Common myeloid progenitor, CD34-positive (primary cell): Measurements from ENCODE around the gene P4HTM.

Experiments used
- CTCF ChIA-PET: fragments of 350-600 bp; sonication (Branson Sonifier 250); formaldehyde crosslinking; loops from one replicate; lab custom pipeline; 2021; ENCODE audit warnings: antibody characterized with exemption; lab: Charles Lee
- POLR2A ChIA-PET: fragments of 350-600 bp; sonication (Branson Sonifier 250); formaldehyde crosslinking; loops from one replicate; lab custom pipeline; 2021; ENCODE audit warnings: antibody characterized with exemption; lab: Charles Lee
- DNase-seq, 3 donors: peaks; one replicate each; pipeline versions ENCODE4 v3.0.0 to v3.0.0-alpha.2; 2013
- H3K27ac ChIP-seq, 2 experiments: 1 replicate in 1 of 2; 2 replicates in 1 of 2; pipeline ENCODE4 v1.7.0; 2013; ENCODE audit warnings: inconsistent platforms in 2 of 2, low read length in 2 of 2, mild to moderate bottlenecking in 2 of 2, low read depth in 1 of 2, moderate library complexity in 1 of 2; ENCODE audit not compliant: severe bottlenecking in 2 of 2, insufficient read depth in 1 of 2, poor library complexity in 1 of 2
- H3K27me3 ChIP-seq, 5 experiments: replicated peaks in 2 of 5; 1 replicate in 3 of 5; 2 replicates in 2 of 5; pipeline versions ENCODE4 v1.6.1 to v1.7.0; 2013; ENCODE audit warnings: low read length in 4 of 5, mild to moderate bottlenecking in 2 of 5, moderate library complexity in 2 of 5, inconsistent platforms in 1 of 5; ENCODE audit not compliant: insufficient read depth in 5 of 5, control insufficient read depth in 4 of 5
- H3K36me3 ChIP-seq, 4 experiments: 1 replicate in 2 of 4; 2 replicates in 2 of 4; pipeline versions ENCODE4 v1.6.1 to v1.7.0; 2013; ENCODE audit warnings: low read length in 3 of 4, control low read depth in 1 of 4, mild to moderate bottlenecking in 1 of 4; ENCODE audit not compliant: control insufficient read depth in 4 of 4, insufficient read depth in 4 of 4
- H3K4me1 ChIP-seq, 4 experiments: 1 replicate in 3 of 4; 2 replicates in 1 of 4; pipeline versions ENCODE4 v1.6.1 to v1.7.1; 2013; ENCODE audit warnings: low read length in 3 of 4, mild to moderate bottlenecking in 3 of 4, control low read depth in 1 of 4, inconsistent platforms in 1 of 4, moderate library complexity in 1 of 4; ENCODE audit not compliant: control insufficient read depth in 4 of 4, insufficient read depth in 4 of 4; ENCODE audit errors: control extremely low read depth in 1 of 4
- H3K4me3 ChIP-seq, 7 experiments: 1 replicate in 4 of 7; 2 replicates in 3 of 7; pipeline versions ENCODE4 v1.5.1 to v1.7.0; 2013; ENCODE audit warnings: mild to moderate bottlenecking in 7 of 7, low read length in 6 of 7, moderate library complexity in 6 of 7, inconsistent platforms in 2 of 7, low read depth in 2 of 7, control low read depth in 1 of 7; ENCODE audit not compliant: insufficient read depth in 4 of 7, control insufficient read depth in 1 of 7; ENCODE audit errors: extremely low read depth in 1 of 7
- H3K9me3 ChIP-seq, 5 experiments: 1 replicate in 4 of 5; 2 replicates in 1 of 5; pipeline versions ENCODE4 v1.6.1 to v1.7.1; 2013; ENCODE audit warnings: low read length in 4 of 5, mild to moderate bottlenecking in 2 of 5, inconsistent platforms in 1 of 5, low read depth in 1 of 5, moderate library complexity in 1 of 5; ENCODE audit not compliant: control insufficient read depth in 4 of 5, insufficient read depth in 2 of 5; ENCODE audit errors: control extremely low read depth in 1 of 5
- WGBS: methylation state at CpG from one replicate; pipeline ENCODE4 v1.1.5; 2013; ENCODE audit not compliant: insufficient coverage; 5-methylcytosine and 5-hydroxymethylcytosine counted together

Gene P4HTM

DNA sequence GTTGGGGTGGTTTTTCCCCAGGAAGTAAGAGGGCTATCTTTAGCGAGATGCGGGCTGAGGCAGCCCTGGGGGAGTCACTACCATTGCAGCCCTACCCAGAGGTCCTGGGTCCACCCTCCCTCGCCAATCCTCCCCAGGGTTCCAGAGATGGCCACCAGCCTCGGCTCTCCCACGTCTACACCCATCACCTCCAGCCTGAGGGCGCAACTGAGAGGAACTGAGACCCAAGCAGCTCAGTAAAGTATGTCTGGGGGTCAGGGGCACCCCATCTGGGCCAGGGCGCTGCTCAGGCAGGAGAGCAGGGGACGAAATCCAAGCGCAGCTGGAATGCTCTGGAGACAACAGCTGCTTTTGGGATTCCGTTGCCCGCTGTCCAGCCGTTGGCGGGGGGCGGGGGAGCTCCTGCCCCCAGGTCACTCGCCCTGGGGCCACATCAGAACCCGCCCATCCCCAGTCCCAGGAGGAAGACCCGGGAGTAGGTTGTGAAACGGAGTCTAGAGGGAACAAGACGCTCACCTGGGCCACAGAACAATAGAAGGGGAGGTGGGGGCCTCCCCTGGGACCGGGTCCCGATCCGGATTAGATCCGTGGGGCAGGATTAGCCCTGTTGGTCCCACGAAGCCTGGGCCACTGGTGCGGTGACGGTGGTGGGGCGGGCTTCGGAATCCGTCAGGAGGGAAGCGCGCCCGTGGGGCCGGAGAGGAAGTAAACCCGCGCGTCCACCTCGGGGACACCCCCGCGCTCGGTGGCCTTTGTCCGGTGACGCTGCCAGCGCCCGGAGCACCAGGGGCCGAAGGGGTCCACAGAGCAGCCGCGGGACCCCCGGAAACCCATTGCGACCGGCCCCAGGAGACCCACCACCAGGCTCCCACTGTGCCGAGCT is 30.5 kb downstream of the P4HTM start:
- under 1% methylated on average over 45 of the region's 51 CpGs for WGBS
- Histone ChIP-seq H3K9me3 (no peaks in the 10 kb centered on the region), H3K4me1 (peaks cover 6 to 60% (median 52%) of the 10 kb centered on the region in 4 experiments), H3K27me3 (no peaks in the 10 kb centered on the region), H3K4me3 (peak overlapping the region; percentile 73 to 94 (median 82)), H3K27ac (peak overlapping the region; percentile 95 to 98), H3K36me3 (peaks cover 0 to 42% (median 31%) of the 10 kb centered on the region in 4 experiments)
- ChIA-PET POLR2A (interaction anchor here (0.7 to 3.9 kb wide), 15 partner anchors 8 to 144 kb away, joined by 3 to 42 read pairs (median 6); partner anchors contain the start of genes IMPDH2, P4HTM, QARS1 and QRICH1), CTCF (interaction anchor here (0.6 to 10.2 kb wide), 11 partner anchors 7 to 86 kb away, joined by 3 to 94 read pairs (median 4); partner anchors contain the start of genes P4HTM and WDR6)
- peak in 2 of 3 donors; percentile 50 to 54 for DNase-seq

DNA sequence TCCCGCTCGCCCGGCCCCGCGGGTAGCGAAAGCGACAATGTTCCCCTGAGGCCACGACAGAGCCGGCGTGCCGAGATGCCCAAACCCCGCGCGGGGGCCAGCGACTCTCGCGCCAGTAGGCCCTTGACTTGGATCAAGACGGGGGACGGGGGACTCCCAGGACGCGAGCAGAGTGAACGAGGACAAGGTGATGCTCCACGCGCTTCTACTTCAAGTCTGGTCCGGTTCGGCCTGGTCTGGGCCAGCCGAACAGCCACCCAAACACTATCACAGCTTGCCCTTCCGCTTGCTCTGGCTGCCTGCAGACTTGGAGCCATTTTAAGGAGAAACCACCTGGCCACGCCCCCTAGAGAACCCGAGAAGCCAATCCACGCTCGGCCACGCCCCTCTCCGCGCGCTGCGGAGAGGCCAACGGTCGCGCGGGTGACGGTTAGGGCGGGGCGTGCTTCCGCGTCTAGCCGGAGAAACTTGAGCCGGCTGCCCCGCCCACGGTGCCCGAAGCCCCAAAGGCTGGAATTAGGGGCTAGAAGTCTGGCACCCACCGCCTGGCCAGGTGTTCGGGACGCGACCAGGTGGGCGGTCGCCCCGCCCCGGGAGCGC is 31.3 kb downstream of the P4HTM start:
- Histone ChIP-seq H3K36me3 (peaks cover 3 to 42% (median 30%) of the 10 kb centered on the region in 4 experiments), H3K27me3 (no peaks in the 10 kb centered on the region), H3K27ac (peak overlapping the region; percentile 95 to 98), H3K4me3 (peak overlapping the region; percentile 73 to 94 (median 82)), H3K9me3 (no peaks in the 10 kb centered on the region), H3K4me1 (peaks cover 6 to 68% (median 53%) of the 10 kb centered on the region in 4 experiments)
- POLR2A ChIA-PET = interaction anchor here (0.6 to 3.9 kb wide), 15 partner anchors 8 to 144 kb away, joined by 3 to 42 read pairs (median 6); partner anchors contain the start of genes IMPDH2, P4HTM, QARS1 and QRICH1
- DNase-seq = peak; percentile 97 to 99 (median 98)
- CTCF ChIA-PET = interaction anchor here (1.0 to 10.2 kb wide), 11 partner anchors 9 to 150 kb away, joined by 3 to 94 read pairs (median 6); partner anchors contain the start of genes KLHDC8B, P4HTM and WDR6
- under 1% methylated on average over 54 of the region's 60 CpGs for WGBS

DNA sequence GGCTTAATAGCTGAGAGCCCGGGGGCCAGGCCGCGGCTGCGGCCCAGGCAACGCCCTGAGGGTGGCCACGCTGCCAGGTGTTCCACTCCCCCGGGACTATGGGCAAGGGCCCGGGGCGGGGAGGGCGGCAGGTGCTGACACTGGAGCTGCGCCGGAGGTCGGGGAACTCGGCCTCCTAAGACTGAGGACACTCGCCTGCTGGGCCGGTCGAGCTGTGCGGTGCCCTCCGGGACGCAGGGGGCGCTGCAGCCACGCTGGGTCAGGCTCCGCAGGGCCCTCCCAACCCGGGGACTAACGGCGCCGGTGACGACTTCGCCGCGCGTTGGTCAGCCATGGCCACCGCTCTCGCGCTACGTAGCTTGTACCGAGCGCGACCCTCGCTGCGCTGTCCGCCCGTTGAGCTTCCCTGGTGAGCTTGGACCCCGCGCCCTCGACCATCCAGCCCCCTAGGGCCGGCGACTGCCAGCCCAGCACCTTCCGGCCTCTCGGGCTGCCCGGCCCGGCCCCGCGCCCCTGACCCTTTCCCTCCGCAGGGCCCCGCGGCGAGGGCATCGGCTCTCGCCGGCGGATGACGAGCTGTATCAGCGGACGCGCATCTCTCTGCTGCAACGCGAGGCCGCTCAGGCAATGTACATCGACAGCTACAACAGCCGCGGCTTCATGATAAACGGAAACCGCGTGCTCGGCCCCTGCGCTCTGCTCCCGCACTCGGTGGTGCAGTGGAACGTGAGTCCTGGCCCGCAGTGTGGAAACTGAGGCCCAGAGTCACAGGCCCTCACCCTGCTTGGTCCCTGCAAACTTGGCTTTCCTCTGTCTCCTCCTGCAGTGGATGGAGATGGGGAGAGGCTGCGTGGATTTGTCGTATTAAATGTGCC is 32.0 kb downstream of the P4HTM start, which contains the start of gene NDUFAF3:
NDUFAF3 (plus strand) TSS at position 309 of the 875 bp plus-strand sequence; CDS start at position 333, 24 bp downstream.
- DNase-seq = peak; percentile 91 to 93 (median 92)
- ChIA-PET CTCF (interaction anchor here (0.6 to 10.2 kb wide), 12 partner anchors 9 to 149 kb away, joined by 3 to 94 read pairs (median 5); partner anchors contain the start of genes KLHDC8B, P4HTM and WDR6), POLR2A (interaction anchor here (0.6 to 3.9 kb wide), 14 partner anchors 7 to 143 kb away, joined by 3 to 42 read pairs (median 6); partner anchors contain the start of genes IMPDH2, P4HTM, QARS1 and QRICH1)
- H3K4me1 ChIP-seq = peaks cover 6 to 70% (median 52%) of the 10 kb centered on the region in 4 experiments
- peaks cover 3 to 44% (median 32%) of the 10 kb centered on the region in 4 experiments for H3K36me3 ChIP-seq
- under 1% methylated on average over 82 of the region's 83 CpGs for WGBS
- no peaks in the 10 kb centered on the region for H3K27me3 ChIP-seq
- H3K4me3 ChIP-seq = peak within 1 kb of the TSS; percentile 73 to 94 (median 82)
- no peaks in the 10 kb centered on the region for H3K9me3 ChIP-seq
- peak within 1 kb of the TSS; percentile 95 to 98 for H3K27ac ChIP-seq

DNA sequence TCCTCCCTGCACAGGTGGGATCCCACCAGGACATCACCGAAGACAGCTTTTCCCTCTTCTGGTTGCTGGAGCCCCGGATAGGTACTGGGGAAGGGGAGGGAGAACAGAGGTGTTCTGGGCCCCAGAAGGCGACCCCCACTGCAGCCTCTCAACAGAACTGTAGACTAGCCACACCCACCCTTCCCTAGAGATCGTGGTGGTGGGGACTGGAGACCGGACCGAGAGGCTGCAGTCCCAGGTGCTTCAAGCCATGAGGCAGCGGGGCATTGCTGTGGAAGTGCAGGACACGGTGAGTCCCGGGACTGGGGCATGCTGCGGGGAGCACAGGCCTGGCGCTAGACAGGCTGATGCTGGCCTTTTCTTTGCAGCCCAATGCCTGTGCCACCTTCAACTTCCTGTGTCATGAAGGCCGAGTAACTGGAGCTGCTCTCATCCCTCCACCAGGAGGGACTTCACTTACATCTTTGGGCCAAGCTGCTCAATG is 32.7 kb downstream of the P4HTM start:
- ChIA-PET CTCF (interaction anchor here (0.7 to 10.2 kb wide), 6 partner anchors 8 to 69 kb away, joined by 3 to 94 read pairs (median 6); partner anchors contain the start of genes P4HTM and WDR6), POLR2A (interaction anchor here (1.9 to 3.9 kb wide), 5 partner anchors 16 to 71 kb away, joined by 9 to 42 read pairs (median 13); partner anchors contain the start of genes P4HTM, QRICH1 and WDR6)
- Histone ChIP-seq H3K4me3 (peak overlapping the region; percentile 73 to 94 (median 82)), H3K9me3 (no peaks in the 10 kb centered on the region), H3K36me3 (peaks cover 3 to 51% (median 35%) of the 10 kb centered on the region in 4 experiments), H3K27ac (peak overlapping the region; percentile 95 to 98), H3K27me3 (no peaks in the 10 kb centered on the region), H3K4me1 (peaks cover 6 to 70% (median 48%) of the 10 kb centered on the region in 4 experiments)
- DNase-seq = no peak
- 48% methylated on average over 8 of the region's 12 CpGs for WGBS

DNA sequence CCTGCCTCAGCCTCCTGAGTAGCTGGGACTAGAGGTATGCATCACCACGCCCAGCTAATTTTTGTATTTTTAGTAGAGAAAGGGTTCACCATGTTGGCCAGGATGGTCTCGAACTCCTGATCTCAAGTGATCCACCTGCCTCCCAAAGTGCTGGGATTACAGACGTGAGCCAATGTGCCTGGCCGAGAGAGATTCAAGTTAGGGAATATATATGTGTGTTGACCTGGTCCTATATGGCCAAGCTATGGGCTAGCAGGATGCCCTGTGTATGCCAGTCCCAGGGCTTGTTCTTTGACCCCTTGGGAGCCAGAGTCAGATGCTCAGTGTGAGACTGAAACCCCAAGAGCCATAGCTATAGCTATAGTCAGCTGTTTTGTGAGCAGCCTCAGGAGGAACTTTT is 33.7 kb downstream of the P4HTM start:
- CTCF ChIA-PET = interaction anchor here (1.0 to 2.6 kb wide), 5 partner anchors 10 to 108 kb away, joined by 3 to 14 read pairs (median 4); partner anchors contain the start of gene P4HTM
- 100% methylated on average over 3 of the region's 4 CpGs for WGBS
- DNase-seq = no peak
- POLR2A ChIA-PET = no interaction called here
- Histone ChIP-seq H3K4me1 (peaks cover 13 to 74% (median 53%) of the 10 kb centered on the region in 4 experiments), H3K9me3 (no peaks in the 10 kb centered on the region), H3K27me3 (no peaks in the 10 kb centered on the region), H3K36me3 (peaks cover 3 to 60% (median 35%) of the 10 kb centered on the region in 4 experiments), H3K4me3 (no peak overlapping the region), H3K27ac (peak overlapping the region in 1 of 2 experiments; percentile 20)
